VCaP (cell line): ENCODE results near the gene MB21D2.

Source experiments
- H3K27ac ChIP-seq: fragments of 450-650 bp; 2 replicates; pipeline ENCODE4 v1.5.1; 2017
- CTCF ChIP-seq: fragments of 450-650 bp; conservative IDR thresholded peaks from 2 replicates; pipeline ENCODE4 v1.5.1; 2017; ENCODE audit warnings: mild to moderate bottlenecking, moderate library complexity

The MB21D2 gene

DNA sequence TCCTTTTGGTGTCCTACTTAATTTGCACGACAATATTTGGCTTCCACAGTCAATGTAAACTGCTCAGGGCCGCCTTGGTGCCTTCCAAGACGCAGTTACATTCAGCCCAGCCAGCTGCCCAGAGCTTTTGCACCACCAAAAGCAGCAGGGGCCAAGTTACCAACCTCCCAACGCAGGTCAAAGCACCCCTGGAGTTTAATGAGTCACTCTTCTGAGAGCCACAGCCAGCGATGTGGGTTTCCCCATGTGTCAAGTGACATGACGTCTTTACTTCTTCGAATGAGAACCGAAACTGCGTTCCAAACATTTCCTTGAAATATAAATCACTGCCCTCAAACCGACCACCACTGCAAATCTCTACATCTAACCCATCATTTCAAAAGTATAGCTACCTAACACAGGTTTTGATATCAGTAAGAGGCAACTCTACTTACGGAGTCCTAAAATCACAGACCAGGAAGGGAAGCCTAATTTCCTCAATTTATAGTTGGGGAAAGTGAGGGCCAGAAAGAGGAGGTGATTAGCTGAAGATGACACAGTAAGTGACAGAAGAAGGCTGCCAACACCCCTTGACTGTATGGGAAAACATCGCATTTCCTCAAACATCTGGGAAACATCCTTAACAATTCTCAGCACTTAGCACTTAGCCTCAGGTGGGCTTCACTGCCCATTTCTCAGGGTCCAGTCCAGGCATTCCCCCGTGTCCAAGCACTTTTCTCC, 24.5 kb downstream of the MB21D2 start:
- no peak overlapping the region for H3K27ac ChIP-seq

GRCh38 chr3:192890347-192891335, 27.0 kb downstream of the MB21D2 start:
- no peak overlapping the region for H3K27ac ChIP-seq
- no peak for TF ChIP-seq CTCF

More for the DNA sequence above, 24.5 kb downstream of the MB21D2 start:
- TF ChIP-seq CTCF = no peak

- TF ChIP-seq CTCF = no peak
- H3K27ac ChIP-seq = no peak overlapping the region
Observed at GRCh38 chr3:192889679-192890078, 28.0 kb downstream of the MB21D2 start.

DNA sequence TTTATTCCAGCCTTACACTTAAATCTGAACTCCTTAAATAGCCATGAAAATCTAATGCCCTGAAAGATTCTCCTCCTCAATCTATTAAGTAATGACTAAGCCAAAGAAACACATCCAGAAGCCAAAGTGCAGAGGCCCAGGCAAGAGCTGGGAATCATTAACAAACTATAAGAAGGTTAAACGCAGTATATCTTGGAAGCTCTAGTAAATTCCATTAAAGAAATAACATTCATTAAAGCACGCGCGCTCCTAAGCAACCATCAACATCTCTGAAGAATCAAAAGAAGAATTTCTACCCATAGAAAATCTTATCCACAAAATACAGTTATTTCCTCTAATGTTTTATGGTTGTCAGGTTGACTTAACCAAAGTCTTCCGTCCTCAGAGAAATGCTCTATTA, 29.5 kb downstream of the MB21D2 start:
- H3K27ac ChIP-seq = no peak overlapping the region
- no peak for TF ChIP-seq CTCF

DNA sequence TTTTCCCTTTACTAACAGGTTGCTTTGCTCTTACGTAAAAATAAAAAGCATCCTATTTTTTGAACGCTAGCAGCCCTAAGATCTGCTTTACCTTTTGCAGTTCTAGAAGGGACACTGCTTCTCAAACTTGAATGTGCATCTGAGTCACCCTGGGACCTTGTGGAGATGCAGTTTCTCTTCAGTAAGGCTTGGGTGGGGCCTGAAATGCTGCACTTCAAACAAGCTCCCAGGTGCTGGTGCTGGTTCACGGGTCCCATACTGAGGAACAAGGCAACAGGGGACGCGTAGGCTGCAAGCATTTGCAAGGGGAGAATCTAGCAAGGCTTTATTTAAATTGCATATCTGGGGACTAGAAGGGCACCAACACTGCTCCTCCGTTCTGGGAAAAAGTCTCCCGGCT, 30.0 kb downstream of the MB21D2 start:
- no peak for TF ChIP-seq CTCF
- no peak overlapping the region for H3K27ac ChIP-seq

DNA sequence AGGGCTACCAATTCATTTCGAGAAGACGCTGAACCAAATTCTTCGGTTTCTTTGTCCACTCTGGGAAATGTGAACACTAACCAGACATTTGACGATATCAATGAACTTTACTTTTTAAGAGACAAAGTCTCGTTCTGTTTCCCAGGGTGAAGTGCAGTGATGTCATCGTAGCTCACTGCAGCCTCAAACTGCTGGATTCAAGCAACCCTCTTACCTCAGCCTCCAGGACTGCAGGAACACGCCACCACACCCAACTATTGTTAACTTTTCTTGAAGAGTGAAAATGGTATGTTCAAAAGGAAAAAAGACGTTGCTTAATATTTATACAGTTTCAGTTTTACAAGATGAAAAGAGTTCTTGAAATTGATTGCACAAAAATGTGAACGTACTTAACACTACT, 30.6 kb downstream of the MB21D2 start:
- no peak for TF ChIP-seq CTCF
- no peak overlapping the region for H3K27ac ChIP-seq
